Neuron (in vitro differentiated cells): Measurements from ENCODE around the gene MME.

Source experiments
- H2AFZ ChIP-seq: one replicate; pipeline ENCODE4 v1.6.1; 2013; ENCODE audit warnings: low read depth, mild to moderate bottlenecking, inconsistent platforms, low read length, moderate library complexity
- H3K27me3 ChIP-seq: one replicate; pipeline ENCODE4 v1.6.1; 2013; ENCODE audit warnings: low read length; ENCODE audit not compliant: insufficient read depth
- H3K36me3 ChIP-seq: one replicate; pipeline ENCODE4 v1.6.1; 2013; ENCODE audit warnings: low read length; ENCODE audit not compliant: insufficient read depth
- H3K4me1 ChIP-seq: one replicate; pipeline ENCODE4 v1.6.1; 2013; ENCODE audit warnings: low read length; ENCODE audit not compliant: insufficient read depth
- H3K4me3 ChIP-seq: 2 replicates; pipeline ENCODE4 v1.5.1; 2013; ENCODE audit warnings: mild to moderate bottlenecking, low read length, moderate library complexity
- H3K9me3 ChIP-seq: one replicate; pipeline ENCODE4 v1.6.1; 2013; ENCODE audit warnings: low read length

Gene MME

GRCh38 chr3:155166441-155166840 is 86.3 kb downstream of the MME start:
- no peaks in the 10 kb centered on the region for H3K4me1 ChIP-seq
- H2AFZ ChIP-seq, result no peak overlapping the region
- H3K27me3 ChIP-seq, result no peaks in the 10 kb centered on the region
- no peaks in the 10 kb centered on the region for H3K9me3 ChIP-seq
- no peaks in the 10 kb centered on the region for H3K36me3 ChIP-seq
- H3K4me3 ChIP-seq, result no peak overlapping the region

DNA sequence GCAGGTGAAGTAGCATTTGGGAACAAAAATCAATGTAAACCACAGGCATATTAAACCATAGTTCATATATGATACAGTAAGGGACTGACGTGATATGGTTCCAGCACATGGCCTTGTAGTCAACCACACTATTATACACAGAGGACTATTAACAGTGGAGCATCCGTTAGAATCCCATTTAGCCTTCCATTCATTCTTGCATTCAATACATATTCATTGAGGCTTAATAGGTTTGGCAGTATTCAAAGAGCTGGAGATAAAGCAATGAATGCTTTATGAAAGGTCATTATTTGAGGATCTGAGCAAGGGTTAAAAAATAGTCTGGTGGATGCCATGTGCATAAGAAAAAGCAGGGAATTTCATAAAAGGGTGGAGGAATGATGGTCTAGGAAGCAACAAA is 89.1 kb downstream of the MME start:
- no peaks in the 10 kb centered on the region for H3K27me3 ChIP-seq
- no peaks in the 10 kb centered on the region for H3K9me3 ChIP-seq
- no peak overlapping the region for H2AFZ ChIP-seq
- H3K4me1 ChIP-seq, result no peaks in the 10 kb centered on the region
- H3K4me3 ChIP-seq, result no peak overlapping the region
- no peaks in the 10 kb centered on the region for H3K36me3 ChIP-seq

- Histone ChIP-seq H3K27me3 (no peaks in the 10 kb centered on the region), H3K4me1 (no peaks in the 10 kb centered on the region), H3K4me3 (no peak overlapping the region), H3K36me3 (no peaks in the 10 kb centered on the region), H2AFZ (no peak overlapping the region), H3K9me3 (no peaks in the 10 kb centered on the region)
Measured at GRCh38 chr3:155173771-155174170, 93.7 kb downstream of the MME start.

DNA sequence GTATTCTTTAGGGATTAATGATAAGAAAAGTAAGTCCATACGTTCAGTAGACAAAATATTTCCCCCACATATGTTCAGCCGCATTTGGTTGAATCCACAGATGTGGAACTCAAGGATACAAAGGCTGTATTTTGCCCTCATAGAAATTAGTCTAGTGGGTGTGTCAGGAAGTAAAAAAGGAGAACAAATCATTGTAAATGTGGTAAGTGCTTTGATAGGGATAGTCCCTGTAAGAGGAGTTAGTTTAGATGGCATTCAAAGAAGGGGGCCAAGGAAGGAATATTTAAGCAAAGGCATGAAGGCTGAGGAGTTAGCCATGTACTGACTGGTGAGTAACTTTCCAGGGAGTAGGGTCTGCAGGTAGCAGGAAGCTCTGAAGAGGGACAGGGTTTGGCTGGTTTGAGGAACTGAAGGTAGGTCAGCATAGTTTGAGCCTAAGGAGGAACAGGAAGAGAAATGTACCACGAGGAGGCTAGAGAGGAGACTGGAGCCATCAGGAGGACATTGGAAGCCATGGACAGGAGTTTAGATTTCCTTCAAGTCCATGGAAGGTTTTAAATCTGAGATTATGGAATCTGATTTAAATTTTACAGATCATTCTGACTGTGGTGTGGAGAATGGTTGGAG is 98.8 kb downstream of the MME start:
- no peaks in the 10 kb centered on the region for H3K4me1 ChIP-seq
- no peak overlapping the region for H3K4me3 ChIP-seq
- no peak overlapping the region for H2AFZ ChIP-seq
- H3K36me3 ChIP-seq, result no peaks in the 10 kb centered on the region
- no peaks in the 10 kb centered on the region for H3K9me3 ChIP-seq
- H3K27me3 ChIP-seq, result no peaks in the 10 kb centered on the region

DNA sequence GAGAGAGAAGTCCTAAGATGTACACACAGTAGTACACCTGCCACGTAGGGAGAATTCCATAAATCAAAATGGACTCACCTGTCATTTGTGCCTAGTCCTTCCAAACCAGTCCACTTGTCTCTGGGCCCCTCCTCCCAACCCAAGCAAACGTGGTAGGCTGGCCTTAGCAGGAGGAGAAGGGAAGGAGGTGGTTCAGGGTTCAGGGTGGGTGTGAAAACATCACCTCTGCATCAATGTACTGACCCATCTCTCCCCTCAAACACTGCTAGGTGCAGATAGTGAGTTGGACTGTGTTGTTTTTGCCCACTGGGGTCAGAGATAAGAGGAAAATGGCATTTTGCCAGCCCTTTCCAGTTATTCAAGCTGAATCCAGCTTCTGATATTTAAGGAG is 99.3 kb downstream of the MME start:
- Histone ChIP-seq H2AFZ (no peak overlapping the region), H3K4me1 (no peaks in the 10 kb centered on the region), H3K9me3 (no peaks in the 10 kb centered on the region), H3K4me3 (no peak overlapping the region), H3K36me3 (no peaks in the 10 kb centered on the region), H3K27me3 (no peaks in the 10 kb centered on the region)

- Histone ChIP-seq H3K4me1 (no peaks in the 10 kb centered on the region), H3K27me3 (no peaks in the 10 kb centered on the region), H3K36me3 (no peaks in the 10 kb centered on the region), H3K4me3 (no peak overlapping the region), H3K9me3 (no peaks in the 10 kb centered on the region), H2AFZ (no peak overlapping the region)
Measured at GRCh38 chr3:155179966-155180757, 100.0 kb downstream of the MME start.

- Histone ChIP-seq H3K4me1 (no peaks in the 10 kb centered on the region), H3K4me3 (no peak overlapping the region), H3K36me3 (no peaks in the 10 kb centered on the region), H3K9me3 (no peaks in the 10 kb centered on the region), H3K27me3 (no peaks in the 10 kb centered on the region), H2AFZ (no peak overlapping the region)
Measured at GRCh38 chr3:155182467-155182866, 102.3 kb downstream of the MME start.

DNA sequence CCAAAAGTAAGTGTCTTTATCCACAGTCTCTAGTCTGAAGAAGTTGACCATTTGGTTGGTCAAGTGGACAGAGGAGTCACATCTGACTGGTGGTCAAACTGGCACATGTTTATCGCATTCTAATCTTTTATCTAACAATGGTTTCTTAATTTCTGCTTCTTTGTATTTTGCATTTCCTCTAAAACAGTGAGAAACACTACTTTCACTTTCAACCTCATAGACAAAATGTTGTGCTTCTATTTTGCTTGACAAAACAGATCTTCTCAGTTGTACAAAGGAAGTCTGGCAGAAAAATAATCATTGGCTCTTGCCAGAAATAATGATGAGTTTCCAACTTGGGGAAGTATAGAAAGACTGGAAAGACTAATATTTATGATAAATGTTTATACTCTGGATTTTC is 103.9 kb downstream of the MME start:
- no peaks in the 10 kb centered on the region for H3K9me3 ChIP-seq
- no peaks in the 10 kb centered on the region for H3K36me3 ChIP-seq
- no peak overlapping the region for H3K4me3 ChIP-seq
- H3K27me3 ChIP-seq, result no peaks in the 10 kb centered on the region
- H2AFZ ChIP-seq, result no peak overlapping the region
- no peaks in the 10 kb centered on the region for H3K4me1 ChIP-seq

- no peaks in the 10 kb centered on the region for H3K9me3 ChIP-seq
- no peaks in the 10 kb centered on the region for H3K4me1 ChIP-seq
- no peaks in the 10 kb centered on the region for H3K27me3 ChIP-seq
Measured at GRCh38 chr3:155185631-155186071, 105.5 kb downstream of the MME start.

GRCh38 chr3:155188031-155188430 is 107.9 kb downstream of the MME start:
- no peaks in the 10 kb centered on the region for H3K36me3 ChIP-seq
- no peaks in the 10 kb centered on the region for H3K9me3 ChIP-seq
- no peak overlapping the region for H3K4me3 ChIP-seq
- no peaks in the 10 kb centered on the region for H3K27me3 ChIP-seq
- H3K4me1 ChIP-seq, result no peaks in the 10 kb centered on the region
- no peak overlapping the region for H2AFZ ChIP-seq

More at GRCh38 chr3:155185631-155186071, 105.5 kb downstream of the MME start:
- Histone ChIP-seq H3K36me3 (no peaks in the 10 kb centered on the region), H2AFZ (no peak overlapping the region), H3K4me3 (no peak overlapping the region)

DNA sequence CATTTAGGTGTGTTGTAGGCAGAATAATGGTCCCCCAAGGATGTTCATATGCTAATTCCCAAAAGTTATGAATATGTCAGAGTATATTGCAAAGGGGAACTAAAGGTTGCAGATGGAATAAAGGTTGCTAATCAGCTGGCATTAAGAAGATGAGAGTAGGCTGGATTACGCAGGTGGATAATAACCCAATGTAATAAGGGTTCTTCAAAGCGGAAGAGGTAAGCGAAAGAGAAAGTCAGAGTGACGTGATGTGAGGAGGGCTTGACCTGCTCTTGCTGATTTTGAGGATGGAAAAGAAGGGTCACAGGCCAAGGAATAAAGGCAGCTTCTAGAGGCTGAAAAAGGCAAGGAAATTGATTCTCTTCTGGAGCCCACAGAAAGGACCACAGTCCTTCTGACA is 109.4 kb downstream of the MME start:
- Histone ChIP-seq H2AFZ (no peak overlapping the region), H3K4me1 (no peaks in the 10 kb centered on the region), H3K9me3 (no peaks in the 10 kb centered on the region), H3K36me3 (no peaks in the 10 kb centered on the region), H3K4me3 (no peak overlapping the region), H3K27me3 (no peaks in the 10 kb centered on the region)

DNA sequence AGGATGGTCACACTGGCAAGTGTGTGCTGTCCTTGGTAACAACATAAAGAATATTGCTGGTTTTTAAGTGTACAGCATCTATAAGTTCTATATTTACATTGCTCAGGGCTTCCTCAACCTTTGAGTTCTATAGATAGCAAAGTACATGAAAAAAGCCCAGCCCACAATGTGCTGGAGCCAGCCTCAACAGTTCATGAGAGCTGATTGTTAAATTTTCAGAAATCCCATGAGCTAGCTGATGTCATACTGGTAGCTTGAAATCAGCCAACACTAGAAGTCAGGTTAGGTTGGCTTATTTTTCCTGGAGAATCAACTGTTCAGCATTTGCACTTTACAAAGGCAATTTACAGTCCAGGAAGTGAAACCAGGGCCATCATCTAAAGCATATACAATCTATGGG is 110.6 kb downstream of the MME start:
- no peaks in the 10 kb centered on the region for H3K4me1 ChIP-seq
- H3K36me3 ChIP-seq, result no peaks in the 10 kb centered on the region
- no peak overlapping the region for H3K4me3 ChIP-seq
- no peaks in the 10 kb centered on the region for H3K9me3 ChIP-seq
- no peaks in the 10 kb centered on the region for H3K27me3 ChIP-seq
- no peak overlapping the region for H2AFZ ChIP-seq

GRCh38 chr3:155192957-155193746 is 113.0 kb downstream of the MME start:
- no peak overlapping the region for H3K4me3 ChIP-seq
- no peak overlapping the region for H2AFZ ChIP-seq
- H3K9me3 ChIP-seq, result no peaks in the 10 kb centered on the region
- no peaks in the 10 kb centered on the region for H3K36me3 ChIP-seq
- H3K4me1 ChIP-seq, result no peaks in the 10 kb centered on the region
- H3K27me3 ChIP-seq, result no peaks in the 10 kb centered on the region
